ENCODE data around the gene SLC9A7.

DNA sequence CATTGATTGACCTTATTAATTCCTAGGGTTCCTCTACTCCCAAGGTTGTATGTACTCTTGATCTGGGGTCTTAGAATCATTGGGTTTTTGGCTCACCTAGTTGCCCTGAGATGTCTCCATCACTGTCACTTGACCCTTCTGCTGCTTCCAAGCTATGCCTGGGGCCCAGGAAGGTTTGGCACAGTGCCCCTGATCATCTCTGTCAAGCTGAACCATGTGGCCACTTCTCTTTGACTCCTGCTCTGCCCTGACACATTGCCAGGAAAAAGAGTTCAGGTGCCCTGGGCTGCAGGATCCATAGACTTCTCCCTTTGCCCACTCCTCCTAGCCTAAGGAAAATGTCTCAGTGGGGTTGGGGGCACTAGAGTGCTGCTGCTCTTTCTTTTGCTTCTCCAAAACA, 189.3 kb downstream of the SLC9A7 start:
- TF ChIP-seq ZNF2 (tag by site-specific recombination; IDR thresholded peaks at IDR 0.05) (no peak), YY1 (tag by site-specific recombination; IDR thresholded peaks at IDR 0.05) (no peak), ZNF140 (tag by site-specific recombination; IDR thresholded peaks at IDR 0.05) (no peak)
